ENCODE data around the gene LTBR. TPM values are rescaled to one million over a fixed set of nuclear protein-coding genes. Genes with fewer than 3 reads are reported as not detected.

Gene LTBR
- total RNA-seq, 4 donors from 2014 or later: 73.1 to 157 (median 80.2) TPM

DNA sequence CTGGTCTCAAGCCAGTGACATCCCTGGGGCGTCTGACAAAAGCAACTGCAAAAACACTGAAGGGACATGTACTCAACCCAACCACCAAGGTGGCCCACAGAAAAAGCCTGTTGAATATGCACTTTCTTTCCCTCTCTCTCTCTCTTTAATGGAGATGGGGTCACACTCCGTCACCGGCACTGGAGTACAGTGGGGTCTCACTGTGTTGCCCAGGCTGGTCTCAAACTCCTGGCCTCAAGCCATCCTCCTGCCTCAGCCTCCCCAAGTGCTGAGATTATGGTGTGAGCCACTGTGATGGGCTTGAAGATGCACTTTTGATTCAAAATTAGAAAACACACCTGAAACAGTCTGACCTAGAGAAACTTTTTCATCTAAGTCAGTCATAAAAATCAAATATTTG is 53.6 kb downstream of the LTBR start:
- TF ChIP-seq, protein P1, sequence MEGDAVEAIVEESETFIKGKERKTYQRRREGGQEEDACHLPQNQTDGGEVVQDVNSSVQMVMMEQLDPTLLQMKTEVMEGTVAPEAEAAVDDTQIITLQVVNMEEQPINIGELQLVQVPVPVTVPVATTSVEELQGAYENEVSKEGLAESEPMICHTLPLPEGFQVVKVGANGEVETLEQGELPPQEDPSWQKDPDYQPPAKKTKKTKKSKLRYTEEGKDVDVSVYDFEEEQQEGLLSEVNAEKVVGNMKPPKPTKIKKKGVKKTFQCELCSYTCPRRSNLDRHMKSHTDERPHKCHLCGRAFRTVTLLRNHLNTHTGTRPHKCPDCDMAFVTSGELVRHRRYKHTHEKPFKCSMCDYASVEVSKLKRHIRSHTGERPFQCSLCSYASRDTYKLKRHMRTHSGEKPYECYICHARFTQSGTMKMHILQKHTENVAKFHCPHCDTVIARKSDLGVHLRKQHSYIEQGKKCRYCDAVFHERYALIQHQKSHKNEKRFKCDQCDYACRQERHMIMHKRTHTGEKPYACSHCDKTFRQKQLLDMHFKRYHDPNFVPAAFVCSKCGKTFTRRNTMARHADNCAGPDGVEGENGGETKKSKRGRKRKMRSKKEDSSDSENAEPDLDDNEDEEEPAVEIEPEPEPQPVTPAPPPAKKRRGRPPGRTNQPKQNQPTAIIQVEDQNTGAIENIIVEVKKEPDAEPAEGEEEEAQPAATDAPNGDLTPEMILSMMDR (IDR thresholded peaks at IDR 0.05; ENCODE audit: low read depth): no peak

- TF ChIP-seq, protein P1 (IDR thresholded peaks at IDR 0.05; ENCODE audit: low read depth): no peak
Observed at GRCh38 chr12:6438345-6438744, 54.4 kb downstream of the LTBR start.

- TF ChIP-seq, protein P1 (IDR thresholded peaks at IDR 0.05; ENCODE audit: low read depth): no peak
Observed at GRCh38 chr12:6440391-6440790, 56.4 kb downstream of the LTBR start.

Small RNAs within 50 kb of the gene (small RNA-seq; reads per million reads assigned to genes)
- not detected for gene RN7SL391P

Other genes with a start within 250 kb of the LTBR start
- gene CD9, start 183.8 kb upstream of the LTBR start, total RNA-seq: 100 to 1,000 TPM in 2 of 4 donors, 10 to 100 TPM in 2; 48.6 to 337 (median 129) TPM
- gene PLEKHG6, start 73.5 kb upstream of the LTBR start, total RNA-seq: 100 to 1,000 TPM in 1 of 4 donors, 10 to 100 TPM in 2, 1 to 10 TPM in 1; 6.8 to 111 (median 49.4) TPM
- 100 to 1,000 TPM; 207 to 269 (median 239) TPM for gene TNFRSF1A, start 42.1 kb upstream of the LTBR start, total RNA-seq
- 1 to 10 TPM; 3.4 to 5.8 (median 4.1) TPM for gene SCNN1A, start 8.6 kb upstream of the LTBR start, total RNA-seq
- 1 to 10 TPM in 1 of 4 donors, under 1 TPM in 1, not detected in 2; 0.44 to 1.7 TPM for gene CD27, start 60.8 kb downstream of the LTBR start, total RNA-seq
- 10 to 100 TPM; 17.3 to 26.3 (median 23.4) TPM for gene TAPBPL, start 67.9 kb downstream of the LTBR start, total RNA-seq
- gene VAMP1, start 86.5 kb downstream of the LTBR start, total RNA-seq: 10 to 100 TPM in 1 of 4 donors, 1 to 10 TPM in 2, under 1 TPM in 1; 0.82 to 12.8 (median 5.0) TPM
- gene MRPL51, start 109.1 kb downstream of the LTBR start, total RNA-seq: 10 to 100 TPM; 65.6 to 99.1 (median 68.2) TPM
- gene NCAPD2, start 109.9 kb downstream of the LTBR start, total RNA-seq: 10 to 100 TPM; 10.8 to 25.2 (median 16.9) TPM
- 1,000 to 10,000 TPM in 2 of 4 donors, 100 to 1,000 TPM in 2; 850 to 1,788 (median 1,222) TPM for gene GAPDH, start 150.4 kb downstream of the LTBR start, total RNA-seq
- 10 to 100 TPM in 3 of 4 donors, 1 to 10 TPM in 1; 8.8 to 33.3 (median 27.9) TPM for gene IFFO1, start 171.9 kb downstream of the LTBR start, total RNA-seq
- gene NOP2, start 184.1 kb downstream of the LTBR start, total RNA-seq: 10 to 100 TPM; 15.1 to 47.8 (median 23.7) TPM
- 100 to 1,000 TPM; 130 to 216 (median 158) TPM for gene CHD4, start 223.2 kb downstream of the LTBR start, total RNA-seq